Neural crest cell (in vitro differentiated cells): ENCODE results near the gene ASIC3. TPM values are rescaled to one million over a fixed set of nuclear protein-coding genes. Genes with fewer than 3 reads are reported as not detected.
A peak's percentile ranks its signal among the peaks of the same experiment; 100 is the strongest.

ENCODE experiments used
- DNase-seq: peaks from one replicate; pipeline ENCODE4 v3.0.0; 2021; ENCODE audit warnings: low read depth, mixed read lengths, low spot score
- H3K27ac Mint-ChIP-seq: one replicate; pipeline ENCODE4 v1.8.0; 2021; ENCODE audit warnings: mild to moderate bottlenecking, mixed read lengths; ENCODE audit not compliant: unreplicated experiment
- H3K27me3 Mint-ChIP-seq: 2 replicates; pipeline ENCODE4 v1.8.0; 2021; ENCODE audit warnings: low read depth, mild to moderate bottlenecking, mixed read lengths
- H3K36me3 Mint-ChIP-seq: 2 replicates; pipeline ENCODE4 v1.8.0; 2021; ENCODE audit warnings: low read depth, mild to moderate bottlenecking, mixed read lengths
- H3K4me1 Mint-ChIP-seq: 2 replicates; pipeline ENCODE4 v1.8.0; 2021; ENCODE audit warnings: mixed read lengths
- H3K4me3 Mint-ChIP-seq: one replicate; pipeline ENCODE4 v1.8.0; 2021; ENCODE audit warnings: mild to moderate bottlenecking, mixed read lengths
- H3K9me3 Mint-ChIP-seq: 2 replicates; pipeline ENCODE4 v1.8.0; 2021; ENCODE audit warnings: mixed read lengths
- total RNA-seq: library from RNA; stranded (reverse); gene quantifications from 2 replicates; pipeline ENCODE4 v1.2.1, GENCODE V29; 2021
- TF ChIP-seq, protein P1 (sequence below): fragments of 200-600 bp; sonication (generic); conservative IDR thresholded peaks from 2 replicates; pipeline ENCODE4 v1.5.0; 2021; ENCODE audit warnings: antibody characterized with exemption, mild to moderate bottlenecking

ASIC3 gene
- total RNA-seq, 1 donor from 2014 or later: 6.0 TPM

GRCh38 chr7:151091003-151091402 lies 42.7 kb downstream of the ASIC3 start:
- H3K27ac Mint-ChIP-seq: no peak overlapping the region
- no peaks in the 10 kb centered on the region for H3K9me3 Mint-ChIP-seq
- no peak for DNase-seq
- peak overlapping the region; percentile 57 for H3K4me3 Mint-ChIP-seq
- H3K4me1 Mint-ChIP-seq: peaks cover 28% of the 10 kb centered on the region
- no peaks in the 10 kb centered on the region for H3K27me3 Mint-ChIP-seq
- H3K36me3 Mint-ChIP-seq: no peaks in the 10 kb centered on the region
- TF ChIP-seq, protein P1, sequence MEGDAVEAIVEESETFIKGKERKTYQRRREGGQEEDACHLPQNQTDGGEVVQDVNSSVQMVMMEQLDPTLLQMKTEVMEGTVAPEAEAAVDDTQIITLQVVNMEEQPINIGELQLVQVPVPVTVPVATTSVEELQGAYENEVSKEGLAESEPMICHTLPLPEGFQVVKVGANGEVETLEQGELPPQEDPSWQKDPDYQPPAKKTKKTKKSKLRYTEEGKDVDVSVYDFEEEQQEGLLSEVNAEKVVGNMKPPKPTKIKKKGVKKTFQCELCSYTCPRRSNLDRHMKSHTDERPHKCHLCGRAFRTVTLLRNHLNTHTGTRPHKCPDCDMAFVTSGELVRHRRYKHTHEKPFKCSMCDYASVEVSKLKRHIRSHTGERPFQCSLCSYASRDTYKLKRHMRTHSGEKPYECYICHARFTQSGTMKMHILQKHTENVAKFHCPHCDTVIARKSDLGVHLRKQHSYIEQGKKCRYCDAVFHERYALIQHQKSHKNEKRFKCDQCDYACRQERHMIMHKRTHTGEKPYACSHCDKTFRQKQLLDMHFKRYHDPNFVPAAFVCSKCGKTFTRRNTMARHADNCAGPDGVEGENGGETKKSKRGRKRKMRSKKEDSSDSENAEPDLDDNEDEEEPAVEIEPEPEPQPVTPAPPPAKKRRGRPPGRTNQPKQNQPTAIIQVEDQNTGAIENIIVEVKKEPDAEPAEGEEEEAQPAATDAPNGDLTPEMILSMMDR: no peak

DNA sequence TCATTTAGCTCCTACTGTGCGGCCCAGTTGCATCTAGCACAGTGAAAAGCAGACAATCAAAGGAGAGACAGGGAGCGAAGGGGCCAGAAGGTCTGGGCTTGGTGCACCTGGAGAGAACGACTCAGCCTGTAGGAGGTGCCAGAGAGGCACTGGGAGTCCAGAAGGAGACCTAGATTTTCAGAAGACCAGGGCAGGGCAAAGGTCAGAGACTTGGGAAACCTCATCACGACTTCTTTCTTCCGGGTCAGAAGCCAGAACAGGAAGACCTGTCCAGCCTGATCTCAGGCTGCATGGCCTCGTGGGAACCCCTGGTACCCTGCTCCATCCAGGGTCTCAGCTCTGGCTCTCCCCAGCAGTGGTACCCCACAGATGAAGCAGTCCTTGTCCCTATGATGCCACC lies 43.1 kb downstream of the ASIC3 start:
- Mint-ChIP-seq H3K4me1 (peaks cover 29% of the 10 kb centered on the region), H3K27ac (no peak overlapping the region), H3K9me3 (no peaks in the 10 kb centered on the region), H3K36me3 (no peaks in the 10 kb centered on the region), H3K4me3 (peak overlapping the region; percentile 57), H3K27me3 (no peaks in the 10 kb centered on the region)
- TF ChIP-seq, protein P1: peak; percentile 59
- no peak for DNase-seq

DNA sequence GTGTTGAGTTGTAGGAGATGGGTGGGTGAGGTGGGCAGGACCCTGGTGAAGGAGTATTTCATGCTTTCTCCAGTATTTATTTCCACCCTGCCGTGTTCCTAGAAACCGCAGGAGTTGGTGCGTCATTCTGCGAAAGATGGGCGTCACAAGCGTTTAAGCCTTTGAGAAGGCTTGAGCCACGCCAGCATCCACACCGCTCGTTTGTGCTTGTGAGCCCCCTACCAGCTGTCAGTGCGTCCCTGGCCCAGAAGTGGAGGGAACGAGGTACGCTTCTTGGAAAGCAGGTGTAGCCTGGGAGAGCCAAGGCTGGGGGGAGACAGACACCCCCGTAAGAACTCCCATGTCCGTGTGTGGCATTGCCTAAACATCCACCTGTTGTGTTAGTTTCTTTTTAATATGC lies 43.7 kb downstream of the ASIC3 start:
- Mint-ChIP-seq H3K27me3 (no peaks in the 10 kb centered on the region), H3K4me1 (peaks cover 29% of the 10 kb centered on the region), H3K36me3 (no peaks in the 10 kb centered on the region), H3K4me3 (no peak overlapping the region), H3K27ac (no peak overlapping the region), H3K9me3 (no peaks in the 10 kb centered on the region)
- DNase-seq: no peak
- TF ChIP-seq, protein P1: no peak

DNA sequence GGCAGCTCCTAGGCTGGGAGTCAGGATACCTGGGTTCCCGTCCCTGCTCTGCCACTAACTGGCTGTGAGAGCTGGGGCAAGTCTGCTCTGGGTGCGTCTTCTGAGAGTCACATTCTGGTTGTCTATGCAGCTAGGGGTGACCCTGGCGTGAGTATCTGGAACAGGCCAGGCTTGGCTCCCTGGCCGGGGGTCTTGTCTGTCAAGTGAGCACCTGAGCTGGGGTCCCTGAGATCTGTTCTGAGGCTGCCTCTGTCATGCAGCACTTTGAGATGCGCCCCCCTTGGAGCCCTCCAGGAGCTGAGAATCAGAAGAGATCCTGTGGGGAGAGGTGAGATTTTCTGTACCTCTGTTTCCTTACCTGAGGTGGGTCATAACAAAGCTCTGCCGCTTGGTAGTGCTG lies 45.4 kb downstream of the ASIC3 start:
- TF ChIP-seq, protein P1: no peak
- H3K27ac Mint-ChIP-seq: no peak overlapping the region
- H3K4me1 Mint-ChIP-seq: peaks cover 23% of the 10 kb centered on the region
- H3K4me3 Mint-ChIP-seq: no peak overlapping the region
- no peak for DNase-seq
- H3K36me3 Mint-ChIP-seq: no peaks in the 10 kb centered on the region
- H3K9me3 Mint-ChIP-seq: no peaks in the 10 kb centered on the region
- no peaks in the 10 kb centered on the region for H3K27me3 Mint-ChIP-seq

DNA sequence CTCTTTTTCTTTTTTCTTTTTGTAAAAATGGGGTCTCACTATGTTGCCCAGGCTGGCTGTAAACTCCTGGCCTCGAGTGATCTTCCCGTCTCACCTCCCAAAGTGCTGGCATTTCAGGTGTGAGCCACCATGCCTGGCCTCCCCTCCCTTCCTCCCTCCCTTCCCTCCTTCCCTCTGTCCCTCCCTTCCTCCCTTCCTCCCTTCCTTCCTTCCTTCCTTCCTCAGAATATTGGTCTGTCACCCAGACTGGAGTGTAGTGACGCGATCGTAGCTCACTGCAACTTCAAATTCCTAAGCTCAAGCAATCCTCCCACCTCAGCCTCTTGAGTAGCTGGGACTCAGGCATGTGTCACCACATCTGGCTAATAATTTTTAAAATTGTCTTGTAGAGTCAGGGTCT lies 46.3 kb downstream of the ASIC3 start:
- peak overlapping the region; percentile 56 for H3K4me3 Mint-ChIP-seq
- no peak overlapping the region for H3K27ac Mint-ChIP-seq
- no peak for DNase-seq
- no peaks in the 10 kb centered on the region for H3K27me3 Mint-ChIP-seq
- TF ChIP-seq, protein P1: no peak
- no peaks in the 10 kb centered on the region for H3K9me3 Mint-ChIP-seq
- peaks cover 18% of the 10 kb centered on the region for H3K4me1 Mint-ChIP-seq
- H3K36me3 Mint-ChIP-seq: no peaks in the 10 kb centered on the region
